T-cell (primary cell): ENCODE measurements around the gene HOXC10. TPM values are rescaled to one million over a fixed set of nuclear protein-coding genes. Genes with fewer than 3 reads are reported as not detected.
A peak's percentile ranks its signal among the peaks of the same experiment; 100 is the strongest.

Source experiments
- ATAC-seq, 4 experiments: fragments of 200-7000 bp in 3 of 4; fragments of 150-1000 bp in 1 of 4; cut with Tn5 transposase; replicated peaks in 1 of 4; 1 replicate in 3 of 4; 2 replicates in 1 of 4; pipeline ENCODE4 v1.10.0; 2021; ENCODE audit warnings: moderate library complexity in 3 of 4, mild to moderate bottlenecking in 2 of 4, moderate number of reproducible peaks in 1 of 4
- CTCF ChIA-PET, 2 donors: fragments of 300-600 bp; sonication (Branson Sonifier 250); formaldehyde crosslinking; loops; one replicate each; lab custom pipeline; 2022; ENCODE audit warnings: antibody characterized with exemption in 2 of 2; lab: Charles Lee
- POLR2A ChIA-PET, 2 donors: fragments of 300-600 bp; sonication (Branson Sonifier 250); formaldehyde crosslinking; loops; one replicate each; lab custom pipeline; 2022; ENCODE audit warnings: antibody characterized with exemption in 2 of 2; lab: Charles Lee
- DNase-seq, 35 experiments: peaks; one replicate each; pipeline versions ENCODE4 v3.0.0 to v3.0.0-alpha.2; 2013 to 2023
- H3K27ac ChIP-seq: one replicate; pipeline ENCODE4 v1.5.1; 2013; ENCODE audit warnings: low read length
- H3K27me3 ChIP-seq, 2 experiments: replicated peaks in 1 of 2; 1 replicate in 1 of 2; 2 replicates in 1 of 2; pipeline versions ENCODE4 v1.6.1 to v1.7.0; 2013; ENCODE audit warnings: low read length in 1 of 2, mixed read lengths in 1 of 2; ENCODE audit not compliant: control insufficient read depth in 2 of 2, insufficient read depth in 2 of 2; ENCODE audit errors: extremely low read depth in 1 of 2
- H3K36me3 ChIP-seq, 2 donors: 1 replicate in 1 of 2; 2 replicates in 1 of 2; pipeline versions ENCODE4 v1.6.1 to v1.7.0; 2013; ENCODE audit warnings: low read length in 1 of 2; ENCODE audit not compliant: control insufficient read depth in 2 of 2, insufficient read depth in 1 of 2; ENCODE audit errors: extremely low read depth in 1 of 2
- H3K4me1 ChIP-seq, 2 experiments: 1 replicate in 1 of 2; 2 replicates in 1 of 2; pipeline versions ENCODE4 v1.6.1 to v1.7.0; 2013; ENCODE audit warnings: low read length in 2 of 2, mixed read lengths in 1 of 2; ENCODE audit not compliant: insufficient read depth in 2 of 2, control insufficient read depth in 1 of 2; ENCODE audit errors: extremely low read depth in 1 of 2
- H3K4me3 ChIP-seq, 2 donors: 1 replicate in 1 of 2; 2 replicates in 1 of 2; pipeline versions ENCODE4 v1.5.1 to v1.7.0; 2013; ENCODE audit warnings: mild to moderate bottlenecking in 2 of 2, low read length in 1 of 2, moderate library complexity in 1 of 2; ENCODE audit not compliant: control insufficient read depth in 1 of 2; ENCODE audit errors: extremely low read depth in 1 of 2
- H3K9me3 ChIP-seq: 2 replicates; pipeline ENCODE4 v1.7.0; 2013
- H3K27ac Mint-ChIP-seq, 2 donors: one replicate each; pipeline ENCODE4 v1.8.0; 2020 to 2021; ENCODE audit warnings: mild to moderate bottlenecking in 2 of 2, mixed read lengths in 2 of 2
- H3K27me3 Mint-ChIP-seq, 2 donors: one replicate each; pipeline ENCODE4 v1.8.0; 2021 to 2022; ENCODE audit warnings: mixed read lengths in 2 of 2
- H3K36me3 Mint-ChIP-seq: one replicate; pipeline ENCODE4 v1.8.0; 2021; ENCODE audit warnings: mixed read lengths
- H3K4me1 Mint-ChIP-seq, 3 donors: one replicate each; pipeline ENCODE4 v1.8.0; 2020 to 2022; ENCODE audit warnings: mixed read lengths in 3 of 3, mild to moderate bottlenecking in 1 of 3
- H3K4me3 Mint-ChIP-seq, 3 donors: one replicate each; pipeline ENCODE4 v1.8.0; 2020 to 2022; ENCODE audit warnings: mild to moderate bottlenecking in 3 of 3, mixed read lengths in 3 of 3, moderate library complexity in 3 of 3
- H3K9me3 Mint-ChIP-seq, 3 donors: one replicate each; pipeline ENCODE4 v1.8.0; 2020 to 2022; ENCODE audit warnings: mixed read lengths in 3 of 3
- WGBS: methylation state at CpG from one replicate; pipeline ENCODE4 v1.1.5; 2013; ENCODE audit warnings: missing lambda C conversion rate; ENCODE audit not compliant: insufficient coverage; 5-methylcytosine and 5-hydroxymethylcytosine counted together
- total RNA-seq, 35 experiments: library from RNA in 6 of 35; stranded (reverse) in 6 of 35; fragments of 120-200 nt in 1 of 35; gene quantifications; one replicate each; pipeline versions ENCODE4 v1.2.1 to v1.2.4 and lab custom pipeline; 2013 to 2026

Gene HOXC10
- total RNA-seq, 5 donors from 2014 or later (not counting 1 experiment from before 2014, with no cell fraction given) = 0.30 TPM; not detected in 4

DNA sequence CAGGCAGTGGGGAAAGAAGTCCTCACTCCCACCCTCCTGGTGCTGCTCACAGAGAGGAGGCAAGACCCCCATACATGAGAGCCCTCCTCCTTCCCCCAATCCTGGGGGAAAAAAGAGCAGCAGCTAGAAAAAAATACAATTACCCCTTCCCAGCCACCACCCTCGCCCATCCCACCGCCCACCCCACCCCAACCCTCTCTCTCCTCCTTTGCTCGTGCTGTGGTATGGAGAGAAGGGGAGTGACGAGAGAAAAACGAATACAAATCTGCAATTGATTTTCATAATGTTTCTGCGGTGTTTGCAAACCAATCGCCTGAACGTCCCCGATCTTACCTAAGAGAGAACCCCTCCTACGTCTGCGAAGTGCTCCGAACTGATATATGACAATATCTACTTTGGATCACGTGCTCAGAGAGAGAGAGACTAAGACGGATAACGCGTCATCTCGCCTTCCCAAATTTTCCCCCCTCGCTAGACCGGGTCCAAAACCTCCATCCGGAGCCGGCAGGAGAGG lies 12.2 kb upstream of the HOXC10 start, which contains the start of gene HOXC11:
TSS of gene HOXC11 (plus strand) at position 405 of the 514 bp plus-strand sequence. CDS start 116 bp downstream, outside the sequence.
- no peak for ATAC-seq
- ChIA-PET CTCF (no interaction called here), POLR2A (no interaction called here)

DNA sequence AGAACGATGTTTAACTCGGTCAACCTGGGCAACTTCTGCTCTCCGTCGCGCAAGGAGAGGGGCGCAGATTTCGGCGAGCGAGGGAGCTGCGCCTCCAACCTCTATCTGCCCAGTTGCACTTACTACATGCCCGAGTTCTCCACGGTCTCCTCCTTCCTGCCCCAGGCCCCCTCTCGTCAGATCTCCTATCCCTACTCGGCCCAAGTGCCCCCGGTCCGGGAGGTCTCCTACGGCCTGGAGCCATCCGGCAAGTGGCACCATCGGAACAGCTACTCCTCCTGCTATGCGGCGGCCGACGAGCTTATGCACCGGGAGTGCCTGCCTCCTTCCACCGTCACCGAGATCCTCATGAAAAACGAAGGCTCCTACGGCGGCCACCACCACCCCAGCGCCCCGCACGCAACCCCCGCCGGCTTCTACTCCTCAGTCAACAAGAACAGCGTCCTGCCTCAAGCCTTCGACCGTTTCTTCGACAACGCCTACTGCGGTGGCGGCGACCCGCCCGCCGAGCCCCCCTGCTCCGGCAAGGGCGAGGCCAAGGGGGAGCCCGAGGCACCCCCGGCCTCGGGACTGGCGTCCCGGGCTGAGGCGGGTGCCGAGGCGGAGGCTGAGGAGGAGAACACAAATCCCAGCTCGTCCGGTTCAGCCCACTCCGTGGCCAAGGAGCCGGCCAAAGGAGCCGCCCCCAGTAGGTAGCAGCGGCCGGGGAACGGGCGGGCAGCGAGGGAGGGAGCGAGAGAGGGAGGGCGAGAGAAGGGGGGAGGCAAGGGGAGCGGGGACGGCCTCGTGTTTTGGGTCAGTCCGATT lies 11.5 kb upstream of the HOXC10 start:
- Histone ChIP-seq H3K4me1 (peaks cover 5 to 41% of the 10 kb centered on the region in 2 experiments), H3K4me3 (peak overlapping the region in 1 of 2 donors; percentile 36), H3K27ac (no peak overlapping the region), H3K9me3 (no peaks in the 10 kb centered on the region), H3K27me3 (peaks cover 38 to 97% of the 10 kb centered on the region in 2 experiments), H3K36me3 (no peaks in the 10 kb centered on the region)
- ChIA-PET CTCF (interaction anchor here in 1 of 2 donors (0.6 kb wide), 1 partner anchor 12 kb away, joined by 4 read pairs; the partner anchor contains the start of gene HOXC10), POLR2A (no interaction called here)
- 11% methylated on average over 62 of the region's 71 CpGs for WGBS
- H3K27ac Mint-ChIP-seq = peak overlapping the region; percentile 55 to 73
- H3K9me3 Mint-ChIP-seq = no peaks in the 10 kb centered on the region
- peak overlapping the region; percentile 26 to 74 (median 39) for H3K4me3 Mint-ChIP-seq
- peak in 1 of 4 experiments; percentile 27 for ATAC-seq
- peaks cover 7% of the 10 kb centered on the region for H3K36me3 Mint-ChIP-seq
- no peak for DNase-seq
- H3K27me3 Mint-ChIP-seq = peaks cover 81 to 87% of the 10 kb centered on the region in 2 donors
- peaks cover 16 to 25% (median 23%) of the 10 kb centered on the region in 3 donors for H3K4me1 Mint-ChIP-seq

More for the DNA sequence above, 12.2 kb upstream of the HOXC10 start, which contains the start of gene HOXC11:
- peak within 1 kb of the TSS in 1 of 2 donors; percentile 36 for H3K4me3 ChIP-seq
- H3K36me3 Mint-ChIP-seq = peaks cover 7% of the 10 kb centered on the region
- peak within 1 kb of the TSS; percentile 26 to 74 (median 39) for H3K4me3 Mint-ChIP-seq
- peaks cover 42 to 97% of the 10 kb centered on the region in 2 experiments for H3K27me3 ChIP-seq
- DNase-seq = no peak
- WGBS = 7% methylated on average over 14 of the region's 21 CpGs
- no peaks in the 10 kb centered on the region for H3K36me3 ChIP-seq
- H3K27ac Mint-ChIP-seq = peak within 1 kb of the TSS; percentile 55 to 73
- peaks cover 82 to 88% of the 10 kb centered on the region in 2 donors for H3K27me3 Mint-ChIP-seq
- H3K4me1 ChIP-seq = peaks cover 5 to 37% of the 10 kb centered on the region in 2 experiments
- H3K9me3 Mint-ChIP-seq = no peaks in the 10 kb centered on the region
- no peaks in the 10 kb centered on the region for H3K9me3 ChIP-seq
- peaks cover 19 to 23% (median 22%) of the 10 kb centered on the region in 3 donors for H3K4me1 Mint-ChIP-seq
- H3K27ac ChIP-seq = no peak within 1 kb of the TSS

DNA sequence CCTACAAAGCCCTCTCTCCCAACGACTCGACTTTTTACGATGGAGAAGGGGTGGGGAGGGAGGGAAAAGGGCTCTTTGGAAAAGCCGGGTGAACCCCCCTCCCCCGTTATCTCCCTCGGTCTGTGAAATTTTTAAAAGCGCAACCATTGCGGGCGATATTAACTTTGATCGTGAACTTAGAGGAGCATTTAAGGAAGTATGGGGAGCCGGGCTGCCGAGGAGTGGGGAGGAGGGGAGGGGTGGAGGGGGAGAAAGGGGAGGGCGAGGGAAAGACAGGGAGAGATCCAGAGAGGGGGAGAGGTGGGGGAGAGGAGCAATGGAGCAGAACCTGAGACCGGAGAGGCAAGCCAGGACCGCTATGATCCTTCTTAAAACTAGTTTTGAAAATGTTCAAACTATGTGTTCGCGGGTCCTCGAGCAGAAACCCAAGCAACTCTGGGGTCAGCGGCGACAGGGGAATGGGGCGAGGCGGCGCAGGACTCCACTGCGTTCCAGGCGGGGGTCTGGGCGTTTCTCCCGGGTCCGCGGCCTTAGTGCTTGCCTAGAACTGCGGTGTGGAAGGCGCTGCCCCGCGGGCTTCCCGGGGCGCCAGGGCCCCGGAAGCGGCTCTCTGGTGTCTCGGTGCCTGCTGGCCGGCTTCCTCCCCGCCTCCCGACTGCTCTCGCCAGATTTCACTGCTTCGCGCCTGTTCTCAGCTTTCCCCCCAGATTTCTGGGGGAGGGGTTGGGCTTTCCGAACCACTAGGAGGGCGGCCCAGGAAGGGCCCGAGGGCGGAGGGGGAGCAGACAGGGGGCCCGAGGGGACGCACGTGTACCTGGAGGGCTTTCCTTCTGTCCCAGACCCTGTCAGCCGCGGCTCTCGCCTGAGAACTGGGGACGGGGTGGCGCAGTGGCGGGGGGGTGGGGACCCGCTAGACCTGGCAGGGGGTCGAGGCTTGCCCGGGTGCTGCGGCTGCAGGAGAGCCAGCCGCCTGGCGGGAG lies 10.6 kb upstream of the HOXC10 start, which contains the start of gene HOTAIR:
TSS of gene HOTAIR (minus strand) at position 871 of the 980 bp plus-strand sequence.
- peak within 1 kb of the TSS in 1 of 2 donors; percentile 59 for H3K27ac Mint-ChIP-seq
- H3K36me3 ChIP-seq = no peaks in the 10 kb centered on the region
- H3K4me3 ChIP-seq = peak within 1 kb of the TSS; percentile 32 to 59
- no peaks in the 10 kb centered on the region for H3K9me3 Mint-ChIP-seq
- H3K27me3 Mint-ChIP-seq = peaks cover 81 to 87% of the 10 kb centered on the region in 2 donors
- H3K27ac ChIP-seq = no peak within 1 kb of the TSS
- 2% methylated on average over 42 of the region's 63 CpGs for WGBS
- H3K4me3 Mint-ChIP-seq = peak within 1 kb of the TSS; percentile 39 to 74 (median 60)
- H3K9me3 ChIP-seq = no peaks in the 10 kb centered on the region
- H3K4me1 ChIP-seq = peaks cover 5 to 41% of the 10 kb centered on the region in 2 experiments
- H3K36me3 Mint-ChIP-seq = peaks cover 7% of the 10 kb centered on the region
- H3K27me3 ChIP-seq = peaks cover 38 to 97% of the 10 kb centered on the region in 2 experiments
- peaks cover 16 to 25% (median 23%) of the 10 kb centered on the region in 3 donors for H3K4me1 Mint-ChIP-seq
- CTCF ChIA-PET = interaction anchor here (0.6 kb wide), 3 partner anchors 11 to 455 kb away, joined by 3 to 4 read pairs (median 3); partner anchors contain the start of gene HOXC10 (in 1 of the 2)
- ATAC-seq (peak; percentile 59 to 68 (median 64)), DNase-seq (peak in 5 of 35 experiments; percentile 23 to 58 (median 35))
- POLR2A ChIA-PET = no interaction called here

DNA sequence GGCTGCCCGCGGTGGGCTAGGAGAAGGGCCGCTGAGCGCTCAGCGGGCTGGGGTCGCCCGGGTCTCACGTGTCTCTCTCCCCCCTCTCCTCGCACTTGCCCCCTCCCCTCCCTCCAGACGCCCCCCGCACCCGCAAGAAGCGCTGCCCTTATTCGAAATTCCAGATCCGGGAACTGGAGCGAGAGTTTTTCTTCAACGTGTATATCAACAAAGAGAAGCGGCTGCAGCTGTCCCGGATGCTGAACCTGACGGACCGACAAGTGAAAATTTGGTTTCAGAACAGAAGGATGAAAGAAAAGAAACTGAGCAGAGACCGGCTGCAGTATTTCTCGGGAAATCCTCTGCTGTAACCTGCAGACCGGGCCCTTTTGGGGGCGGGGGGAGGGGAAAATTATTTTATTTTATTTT lies 9.9 kb upstream of the HOXC10 start:
- Histone ChIP-seq H3K9me3 (no peaks in the 10 kb centered on the region), H3K4me1 (peaks cover 5 to 41% of the 10 kb centered on the region in 2 experiments), H3K4me3 (peak overlapping the region in 1 of 2 donors; percentile 49), H3K36me3 (no peaks in the 10 kb centered on the region), H3K27me3 (peaks cover 35 to 97% of the 10 kb centered on the region in 2 experiments), H3K27ac (no peak overlapping the region)
- DNase-seq = no peak
- H3K9me3 Mint-ChIP-seq = no peaks in the 10 kb centered on the region
- CTCF ChIA-PET = interaction anchor here in 1 of 2 donors (0.6 kb wide), 2 partner anchors 247 to 454 kb away, joined by 3 read pairs; no protein-coding TSS in a partner anchor
- no peak overlapping the region for H3K27ac Mint-ChIP-seq
- H3K36me3 Mint-ChIP-seq = peaks cover 7% of the 10 kb centered on the region
- peaks cover 81 to 87% of the 10 kb centered on the region in 2 donors for H3K27me3 Mint-ChIP-seq
- 7% methylated on average over 13 of the region's 25 CpGs for WGBS
- peak overlapping the region; percentile 34 to 74 (median 44) for H3K4me3 Mint-ChIP-seq
- POLR2A ChIA-PET = no interaction called here
- no peak for ATAC-seq
- peaks cover 16 to 25% (median 24%) of the 10 kb centered on the region in 3 donors for H3K4me1 Mint-ChIP-seq

DNA sequence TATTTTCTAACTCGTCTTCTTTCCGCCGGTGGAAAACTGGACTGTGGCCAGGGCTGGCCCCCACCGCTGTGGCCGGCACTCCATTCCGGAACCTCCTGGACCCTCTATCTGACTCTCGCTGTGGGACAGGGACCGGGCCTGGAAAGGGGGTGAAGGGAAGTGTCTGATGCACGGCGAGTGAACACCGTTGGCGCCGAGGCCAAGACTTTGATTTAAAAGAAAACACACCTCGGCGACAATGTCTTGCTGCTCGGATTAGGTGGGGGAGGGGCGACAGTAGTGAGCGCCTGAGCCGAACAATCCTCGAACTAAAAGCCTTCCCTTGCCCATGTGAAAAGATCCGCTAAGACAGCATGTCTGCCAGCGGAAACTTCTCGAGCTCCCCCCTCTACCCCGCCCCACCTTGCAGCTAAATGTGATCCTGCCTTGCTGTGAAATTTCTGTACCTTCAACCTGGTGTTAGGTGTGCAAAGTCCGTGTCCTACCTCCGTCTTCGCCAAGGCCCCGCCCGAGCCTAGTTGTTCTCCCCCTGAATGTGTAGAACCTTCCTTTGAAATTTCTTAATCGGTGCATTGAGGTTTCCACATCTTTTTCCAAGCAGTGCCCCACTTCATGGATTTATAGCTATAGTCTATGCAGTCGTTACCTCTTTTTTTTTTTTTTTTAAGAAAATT lies 9.3 kb upstream of the HOXC10 start:
- peak overlapping the region in 1 of 2 donors; percentile 49 for H3K4me3 ChIP-seq
- peaks cover 5 to 43% of the 10 kb centered on the region in 2 experiments for H3K4me1 ChIP-seq
- no peak for ATAC-seq
- CTCF ChIA-PET = interaction anchor here in 1 of 2 donors (0.5 to 0.6 kb wide), 2 partner anchors 9 to 247 kb away, joined by 3 to 8 read pairs; partner anchors contain the start of gene HOXC10
- H3K4me1 Mint-ChIP-seq = peaks cover 16 to 29% (median 27%) of the 10 kb centered on the region in 3 donors
- no peak for DNase-seq
- H3K9me3 ChIP-seq = no peaks in the 10 kb centered on the region
- peak overlapping the region in 1 of 2 donors; percentile 59 for H3K27ac Mint-ChIP-seq
- H3K27me3 ChIP-seq = peaks cover 35 to 97% of the 10 kb centered on the region in 2 experiments
- peak overlapping the region; percentile 34 to 74 (median 44) for H3K4me3 Mint-ChIP-seq
- H3K36me3 ChIP-seq = no peaks in the 10 kb centered on the region
- peaks cover 7% of the 10 kb centered on the region for H3K36me3 Mint-ChIP-seq
- H3K27ac ChIP-seq = no peak overlapping the region
- POLR2A ChIA-PET = no interaction called here
- no peaks in the 10 kb centered on the region for H3K9me3 Mint-ChIP-seq
- peaks cover 81 to 87% of the 10 kb centered on the region in 2 donors for H3K27me3 Mint-ChIP-seq
- WGBS = 13% methylated on average over 22 of the region's 31 CpGs
